HG03469 (cell line): ENCODE results near the gene ATRN.
"Not testable (repeated sequence)": the region's sequence is repeated elsewhere in the genome, so short reads cannot be mapped to it uniquely, and the experiment has no call there.

ENCODE experiments used
- ATAC-seq: cut with Tn5 transposase; IDR thresholded peaks from one replicate; pipeline ENCODE4 v1.9.1; 2021; ENCODE audit warnings: mild to moderate bottlenecking, moderate library complexity, moderate number of reproducible peaks; ENCODE audit not compliant: unreplicated experiment

The ATRN gene

DNA sequence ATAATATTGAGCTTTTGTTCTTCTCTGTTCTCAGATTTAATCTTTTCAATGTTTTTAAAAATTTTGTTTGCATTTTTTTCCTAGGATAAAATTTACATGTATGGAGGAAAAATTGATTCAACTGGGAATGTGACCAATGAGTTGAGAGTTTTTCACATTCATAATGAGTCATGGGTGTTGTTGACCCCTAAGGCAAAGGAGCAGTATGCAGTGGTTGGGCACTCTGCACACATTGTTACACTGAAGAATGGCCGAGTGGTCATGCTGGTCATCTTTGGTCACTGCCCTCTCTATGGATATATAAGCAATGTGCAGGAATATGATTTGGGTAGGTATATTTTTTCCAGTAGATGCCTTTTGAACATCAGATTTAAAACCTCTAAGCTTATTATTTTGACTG lies 89.8 kb downstream of the ATRN start:
- no peak for ATAC-seq

DNA sequence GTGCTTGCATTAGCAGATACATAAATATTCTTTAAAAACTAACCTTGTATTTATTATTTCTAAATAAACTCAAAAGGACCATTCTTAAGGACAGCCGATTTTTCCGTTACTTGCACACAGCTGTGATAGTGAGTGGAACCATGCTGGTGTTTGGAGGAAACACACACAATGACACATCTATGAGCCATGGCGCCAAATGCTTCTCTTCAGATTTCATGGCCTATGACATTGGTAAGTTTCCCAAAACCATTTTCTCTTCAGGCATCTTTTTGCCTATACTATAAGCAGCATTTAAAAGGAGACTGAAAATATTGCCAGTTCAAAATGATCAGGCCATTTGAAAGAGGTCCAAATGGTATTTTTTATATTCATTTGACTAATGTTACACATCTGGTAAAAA lies 92.3 kb downstream of the ATRN start:
- no peak for ATAC-seq

DNA sequence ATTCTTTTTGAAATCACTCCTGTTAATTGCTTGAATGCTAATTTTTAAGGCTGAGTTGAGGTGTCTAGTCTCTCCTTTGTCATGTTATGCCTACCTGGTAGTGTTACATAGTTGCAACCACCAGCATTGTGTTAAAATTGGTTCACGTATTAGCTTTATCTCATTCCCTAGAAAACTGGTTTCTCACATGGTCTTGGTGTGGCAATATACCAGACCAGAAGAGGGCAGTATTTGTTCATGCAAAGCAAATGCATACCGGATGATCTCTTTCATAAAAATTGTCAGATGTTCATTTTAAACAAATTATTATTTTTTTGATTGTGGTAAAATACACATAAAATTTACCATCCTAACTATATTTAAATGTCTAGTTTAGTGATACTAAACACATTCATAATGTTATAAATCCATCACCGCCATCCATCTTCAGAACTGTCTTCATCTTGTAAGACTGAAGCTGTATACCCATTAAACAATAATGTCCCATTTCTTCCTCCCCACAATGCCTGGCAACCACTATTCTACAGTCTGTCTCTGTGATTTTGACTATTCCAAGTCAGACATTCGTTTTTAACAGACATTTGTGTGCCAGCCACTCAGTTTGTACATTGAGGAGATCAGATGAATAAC lies 92.8 kb downstream of the ATRN start:
- no peak for ATAC-seq

DNA sequence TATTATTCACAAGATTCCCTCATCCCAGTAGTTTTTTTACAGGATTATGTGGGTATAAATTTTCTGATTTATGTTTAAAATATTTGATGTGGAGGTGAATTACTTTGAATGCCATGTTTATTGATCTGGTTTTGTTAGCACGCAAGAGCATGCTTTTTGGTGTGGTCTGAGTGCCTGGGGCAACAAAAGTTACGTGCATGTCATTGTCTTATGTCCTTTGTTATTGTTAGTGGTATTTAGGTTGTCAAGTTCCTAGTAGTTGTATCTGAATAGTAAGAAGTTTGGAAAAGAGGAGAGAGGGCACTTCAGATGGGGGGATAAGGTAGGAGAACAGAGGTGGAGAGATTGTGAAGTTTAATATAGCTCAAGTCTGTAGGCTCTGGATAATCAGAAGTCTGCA lies 95.0 kb downstream of the ATRN start:
- ATAC-seq = no peak

DNA sequence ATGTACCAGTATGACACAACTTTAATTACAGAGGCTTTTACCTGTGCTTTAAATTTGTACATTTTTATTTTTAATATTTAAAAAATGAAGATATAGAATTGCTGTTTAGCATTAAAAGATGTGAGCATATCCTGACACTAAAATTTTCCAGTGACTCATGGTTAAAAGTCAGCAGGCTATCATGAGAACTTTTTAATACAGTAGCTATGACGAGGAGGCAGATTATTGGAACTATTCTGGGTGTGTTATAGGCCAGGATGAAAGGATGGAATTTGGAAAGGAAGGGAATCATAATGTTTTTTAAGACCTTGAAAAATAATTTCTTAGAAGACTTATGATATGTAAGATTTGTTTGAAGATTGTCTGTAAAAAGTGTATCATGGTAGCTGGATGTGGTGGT lies 101.3 kb downstream of the ATRN start:
- ATAC-seq = no peak

DNA sequence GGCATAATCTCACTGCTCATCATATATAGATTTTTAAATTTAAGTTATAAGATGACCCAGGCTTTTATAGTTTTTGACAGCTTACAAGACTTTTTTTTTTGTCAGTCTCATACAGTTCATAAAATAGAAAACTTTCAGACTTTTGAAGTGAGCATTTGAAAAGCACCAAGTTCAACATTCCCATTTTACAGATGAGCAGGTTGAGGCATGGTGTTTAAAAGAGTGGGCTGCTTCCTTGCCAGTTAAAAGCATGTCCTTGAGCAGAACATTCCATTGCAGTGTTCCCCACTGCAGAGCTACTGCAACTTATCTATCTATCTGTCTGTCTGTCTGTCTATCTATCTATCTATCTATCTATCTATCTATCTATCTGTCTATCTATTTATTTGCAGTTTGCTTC lies 105.5 kb downstream of the ATRN start:
- ATAC-seq = no peak

DNA sequence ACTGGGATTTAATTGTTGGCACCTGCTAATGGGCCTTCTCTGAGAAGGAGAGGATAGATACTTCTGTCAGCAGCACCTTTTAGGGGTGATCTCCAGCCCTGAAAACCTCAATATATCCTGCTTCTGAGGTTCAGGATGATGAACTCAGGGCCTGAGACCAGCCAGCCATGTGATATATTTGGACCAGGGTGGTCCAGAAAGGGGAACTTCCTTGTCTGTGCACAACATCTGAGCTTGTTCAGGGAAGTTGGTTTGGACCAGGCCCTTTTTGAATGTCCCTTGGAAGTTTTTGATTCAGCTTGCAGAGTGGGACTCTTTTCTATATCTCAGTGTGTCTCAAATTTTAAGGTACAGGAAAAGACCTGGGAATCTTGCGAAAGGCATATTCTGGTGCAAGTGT lies 106.5 kb downstream of the ATRN start:
- ATAC-seq = no peak

DNA sequence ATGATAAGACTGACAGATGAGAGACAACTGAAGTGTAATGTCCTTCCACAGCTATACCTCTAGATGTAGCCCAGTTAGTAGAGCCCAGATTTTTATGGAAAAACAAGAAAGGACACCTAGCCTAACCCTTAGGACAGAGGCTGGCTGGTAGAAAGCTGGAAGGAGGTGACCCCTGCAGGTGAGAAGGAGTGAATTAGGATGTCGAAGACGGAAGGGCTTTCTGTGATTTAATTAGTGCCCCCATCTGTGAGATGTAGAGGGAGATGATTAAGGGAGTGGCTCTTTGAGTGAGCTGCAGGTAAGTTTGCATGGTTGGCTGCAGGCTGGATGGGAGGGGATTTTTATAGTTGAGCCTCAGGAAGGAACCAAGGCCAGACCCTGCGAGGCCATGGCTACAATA lies 109.6 kb downstream of the ATRN start:
- ATAC-seq = no peak

DNA sequence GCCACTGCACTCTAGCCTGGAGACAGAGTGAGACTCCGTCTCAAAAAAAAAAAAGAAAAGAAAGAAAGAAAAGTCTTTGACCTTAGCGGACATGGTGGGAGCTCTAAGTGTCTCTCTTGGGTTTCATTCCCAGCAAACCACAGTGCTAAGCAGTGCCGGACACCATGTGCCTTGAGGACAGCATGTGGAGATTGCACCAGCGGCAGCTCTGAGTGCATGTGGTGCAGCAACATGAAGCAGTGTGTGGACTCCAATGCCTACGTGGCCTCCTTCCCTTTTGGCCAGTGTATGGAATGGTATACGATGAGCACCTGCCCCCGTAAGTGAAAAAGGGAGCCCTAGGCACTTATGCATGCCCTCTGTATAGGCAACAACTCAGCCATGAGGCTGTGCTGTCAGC lies 112.9 kb downstream of the ATRN start:
- ATAC-seq = no peak

DNA sequence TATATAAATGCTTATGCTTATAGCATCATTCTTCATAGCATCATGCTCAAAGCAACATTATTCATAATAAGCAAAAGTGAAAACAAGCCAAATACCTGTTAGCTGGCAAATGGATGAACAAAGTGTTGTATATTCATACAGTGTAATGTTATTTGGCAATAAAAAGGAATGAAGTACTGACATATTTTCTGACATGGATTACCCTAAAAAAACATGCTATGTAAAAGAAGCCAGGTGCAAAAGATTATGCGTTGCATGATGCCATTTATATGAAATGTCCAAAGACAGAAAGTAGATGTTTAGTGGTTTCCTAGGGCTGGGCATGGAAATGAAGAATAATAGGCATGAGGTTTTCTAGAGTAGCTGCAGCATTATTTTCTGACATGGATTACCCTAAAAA lies 115.3 kb downstream of the ATRN start:
- ATAC-seq = no peak

DNA sequence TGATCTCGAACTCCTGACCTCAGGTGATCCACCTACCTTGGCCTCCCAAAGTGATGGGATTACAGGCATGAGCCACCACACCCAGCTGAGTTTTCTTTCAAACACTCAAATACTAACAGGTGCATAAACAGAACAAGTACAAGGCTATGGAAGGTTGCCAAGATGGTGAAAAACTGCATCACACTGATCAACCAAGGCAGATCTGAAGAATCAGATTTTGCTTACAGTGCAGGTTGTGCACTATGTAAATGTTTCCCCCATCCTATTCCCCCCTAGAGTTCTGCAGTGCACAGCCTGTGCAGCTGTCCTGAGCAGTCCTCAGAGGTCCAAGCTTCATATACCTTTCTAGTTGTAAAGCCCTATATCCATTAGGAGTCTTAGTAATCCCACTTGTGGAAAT lies 119.3 kb downstream of the ATRN start:
- no peak for ATAC-seq

DNA sequence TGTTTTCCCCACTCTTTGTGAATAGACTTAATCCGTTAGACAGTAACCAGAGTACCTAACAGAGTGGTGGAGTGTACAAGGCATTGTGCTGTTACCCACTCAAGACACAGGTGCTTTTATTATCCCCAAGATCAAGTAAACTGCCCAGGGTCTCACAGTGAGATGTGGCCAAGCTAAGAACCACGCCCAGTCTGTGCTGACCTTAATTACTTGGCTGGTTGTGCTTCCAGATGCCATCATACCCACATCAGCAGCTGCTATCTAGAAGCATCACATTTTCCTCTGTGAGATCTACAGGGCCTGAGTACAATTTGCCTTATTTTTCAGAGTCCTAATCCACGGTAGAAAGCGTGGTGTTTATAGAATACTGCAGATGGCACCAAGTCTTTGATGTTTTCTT lies 122.1 kb downstream of the ATRN start:
- no peak for ATAC-seq

DNA sequence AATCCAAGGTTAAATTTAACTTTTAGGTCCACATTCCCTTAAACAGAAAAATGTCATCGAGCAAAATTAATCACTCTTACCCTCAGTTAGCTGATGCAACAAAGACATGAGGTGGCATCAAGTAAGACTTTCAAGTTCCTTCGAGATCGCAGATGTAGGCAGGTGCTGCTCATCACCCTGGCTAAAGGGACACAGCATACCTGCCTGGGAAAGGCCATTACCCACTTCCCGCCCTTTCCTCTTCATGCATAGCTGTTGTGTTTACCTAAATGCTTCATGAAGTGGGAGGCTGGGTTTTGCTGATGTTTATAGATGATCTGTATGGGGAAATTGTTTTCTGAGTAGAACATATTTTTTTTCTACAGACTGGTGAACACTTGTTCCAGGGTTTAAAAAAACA lies 124.7 kb downstream of the ATRN start:
- ATAC-seq = no peak

DNA sequence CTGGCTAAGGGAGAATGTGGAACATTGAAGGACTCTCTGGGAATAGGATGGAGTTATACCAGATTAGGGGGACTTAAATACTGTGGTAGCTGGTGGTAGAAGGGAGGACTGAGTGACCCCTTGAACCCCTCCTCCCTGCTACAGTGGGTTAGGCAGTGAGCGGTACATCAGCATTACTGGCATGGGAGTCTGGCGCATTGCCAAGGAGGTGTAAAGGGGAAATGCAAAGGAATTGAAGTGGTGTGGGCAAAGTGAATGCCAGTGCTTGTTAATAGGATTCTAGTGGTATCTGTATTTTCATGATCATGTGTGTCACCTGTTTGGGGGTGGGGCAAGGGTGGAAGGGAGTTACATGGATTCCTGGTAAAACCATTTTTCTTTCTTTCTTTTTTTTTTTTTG lies 132.3 kb downstream of the ATRN start:
- no peak for ATAC-seq

DNA sequence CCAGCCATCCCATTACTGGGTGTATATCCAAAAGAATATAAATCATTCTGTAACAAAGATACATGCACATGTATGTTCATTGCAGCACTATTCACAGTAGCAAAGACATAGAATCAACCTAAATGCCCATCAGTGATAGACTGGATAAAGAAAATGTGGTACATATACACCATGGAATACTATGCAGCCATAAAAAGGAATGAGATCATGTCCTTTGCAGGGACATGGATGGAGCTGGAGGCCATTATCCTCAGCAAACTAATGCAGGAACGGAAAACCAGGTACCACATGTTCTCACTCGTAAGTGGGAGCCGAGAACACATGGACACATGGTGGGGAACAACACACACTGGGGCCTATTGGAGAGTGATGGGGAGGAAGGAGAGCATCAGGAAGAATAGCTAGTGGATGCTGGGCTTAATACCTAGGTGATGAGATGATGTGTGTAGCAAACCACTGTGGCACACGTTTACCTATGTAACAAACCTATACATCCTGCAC lies 134.6 kb downstream of the ATRN start:
- not testable (repeated sequence) for ATAC-seq

DNA sequence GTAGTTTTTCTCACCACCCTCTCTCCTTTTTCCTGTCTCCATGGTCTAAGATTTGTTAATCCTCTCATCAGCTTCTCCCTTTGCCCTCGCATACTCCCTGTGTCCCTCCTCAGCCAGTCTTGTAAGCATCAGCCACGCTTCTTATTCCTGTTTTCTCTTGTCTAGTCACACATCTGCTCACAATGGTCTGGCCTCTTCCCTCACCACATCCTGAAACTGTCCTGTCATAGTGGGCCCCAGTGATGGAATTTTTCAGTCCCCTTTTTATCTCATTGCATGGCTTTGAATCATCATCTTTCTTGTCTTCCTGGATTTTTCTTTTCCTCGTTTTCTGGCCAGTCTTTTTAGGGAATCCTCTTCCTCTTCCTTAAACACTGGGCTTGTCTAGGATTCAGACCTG lies 135.2 kb downstream of the ATRN start:
- ATAC-seq = no peak

DNA sequence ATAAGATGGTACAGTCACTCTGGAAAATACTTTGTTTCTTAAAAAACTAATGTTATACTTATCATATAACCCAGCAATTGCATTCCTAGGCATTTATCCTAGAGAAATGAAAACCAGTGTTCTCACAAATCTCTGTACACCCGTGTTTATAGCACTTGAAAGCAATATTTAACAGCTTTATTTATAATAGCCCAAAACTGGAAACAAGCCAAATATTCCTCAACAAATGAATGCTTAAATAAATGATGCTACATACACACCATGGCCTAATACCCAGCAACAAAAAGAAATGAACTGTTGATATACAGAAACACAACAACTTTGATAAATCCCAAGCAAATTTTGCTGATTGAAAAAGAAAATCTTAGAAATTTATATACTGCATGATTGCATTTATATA lies 141.1 kb downstream of the ATRN start:
- no peak for ATAC-seq

DNA sequence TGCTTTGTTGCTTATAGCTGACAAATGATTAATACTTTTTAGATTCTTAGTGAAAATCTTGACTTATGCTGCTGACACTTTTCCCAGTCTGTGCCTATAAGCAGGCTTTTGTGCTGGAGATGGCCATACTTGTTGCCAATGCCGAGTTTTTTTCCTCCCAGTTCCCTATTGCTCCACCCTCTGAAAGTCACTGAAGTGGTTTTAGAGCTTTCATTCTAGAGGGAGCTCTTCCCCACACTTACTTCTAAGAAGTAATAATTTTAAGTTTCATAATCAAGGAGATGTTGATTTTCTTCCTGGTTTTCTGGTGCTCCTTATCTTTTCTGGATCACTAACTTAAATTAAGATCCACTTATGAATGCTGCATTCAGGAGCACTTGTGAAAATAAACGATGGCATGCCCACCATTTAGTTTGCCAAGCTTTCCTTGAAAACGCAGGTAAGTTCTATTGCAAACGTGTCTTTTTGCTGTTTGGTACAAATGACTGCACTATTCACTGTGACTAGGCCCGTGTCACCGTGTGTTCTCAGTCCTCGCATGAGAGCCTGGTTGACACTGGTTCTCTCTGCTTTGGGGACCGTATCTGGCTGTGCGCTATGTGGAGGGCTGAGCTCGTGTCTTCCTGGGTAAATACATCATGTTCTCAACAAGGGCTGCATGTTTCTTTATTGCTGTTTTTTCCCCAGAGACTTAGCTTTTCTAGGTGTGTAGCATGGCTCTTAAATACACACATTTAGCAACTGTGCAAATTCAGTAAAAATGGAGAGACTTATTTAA lies 142.2 kb downstream of the ATRN start:
- no peak for ATAC-seq

DNA sequence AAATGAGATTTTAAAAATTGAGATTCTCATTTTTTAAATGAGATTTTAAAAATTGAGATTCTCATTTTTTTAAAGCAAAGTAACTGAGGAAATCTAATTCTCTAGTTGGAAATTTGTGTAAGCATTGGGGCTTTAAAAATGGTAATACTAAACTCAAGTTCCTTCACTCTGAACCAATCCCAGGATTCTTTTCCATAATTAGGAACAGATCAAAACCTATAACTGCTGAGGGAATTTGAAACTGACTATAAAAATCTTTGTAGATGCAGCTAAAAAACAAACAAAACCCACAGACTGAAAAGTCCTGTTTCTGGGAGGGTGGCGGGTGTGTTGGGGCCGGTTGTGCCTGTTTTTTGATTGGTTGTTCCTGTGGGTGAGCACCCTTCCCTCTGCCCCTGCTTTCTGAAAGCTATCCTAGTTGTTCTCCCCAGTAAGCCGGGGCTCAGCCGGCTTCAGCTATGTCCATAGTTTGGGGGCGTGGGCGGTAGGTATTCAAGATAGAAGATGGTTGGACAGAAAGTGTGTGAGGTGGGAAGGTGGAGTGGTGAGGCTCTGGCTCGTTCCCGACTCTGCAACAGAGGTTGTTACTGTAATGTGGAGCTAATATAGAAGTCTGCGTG lies 143.1 kb downstream of the ATRN start:
- ATAC-seq = no peak

DNA sequence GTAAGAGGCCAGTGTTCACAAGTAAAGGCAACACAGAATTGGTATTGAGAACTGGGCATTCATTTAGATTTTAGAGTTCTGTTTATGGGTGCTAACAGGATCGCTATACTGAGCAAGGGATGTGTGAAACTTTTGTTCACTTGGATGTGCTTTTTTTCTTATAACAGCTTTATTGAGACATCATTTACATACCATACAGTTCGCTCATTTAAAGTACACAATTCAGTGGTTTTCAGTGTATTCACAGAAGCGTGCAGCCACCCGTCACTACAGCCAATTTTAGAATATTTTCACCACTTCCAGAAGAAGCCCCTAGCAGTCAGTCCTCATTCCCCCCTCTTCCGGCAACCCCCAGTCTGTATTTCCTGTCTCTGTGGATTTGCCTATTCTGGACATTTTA lies 143.6 kb downstream of the ATRN start:
- no peak for ATAC-seq

DNA sequence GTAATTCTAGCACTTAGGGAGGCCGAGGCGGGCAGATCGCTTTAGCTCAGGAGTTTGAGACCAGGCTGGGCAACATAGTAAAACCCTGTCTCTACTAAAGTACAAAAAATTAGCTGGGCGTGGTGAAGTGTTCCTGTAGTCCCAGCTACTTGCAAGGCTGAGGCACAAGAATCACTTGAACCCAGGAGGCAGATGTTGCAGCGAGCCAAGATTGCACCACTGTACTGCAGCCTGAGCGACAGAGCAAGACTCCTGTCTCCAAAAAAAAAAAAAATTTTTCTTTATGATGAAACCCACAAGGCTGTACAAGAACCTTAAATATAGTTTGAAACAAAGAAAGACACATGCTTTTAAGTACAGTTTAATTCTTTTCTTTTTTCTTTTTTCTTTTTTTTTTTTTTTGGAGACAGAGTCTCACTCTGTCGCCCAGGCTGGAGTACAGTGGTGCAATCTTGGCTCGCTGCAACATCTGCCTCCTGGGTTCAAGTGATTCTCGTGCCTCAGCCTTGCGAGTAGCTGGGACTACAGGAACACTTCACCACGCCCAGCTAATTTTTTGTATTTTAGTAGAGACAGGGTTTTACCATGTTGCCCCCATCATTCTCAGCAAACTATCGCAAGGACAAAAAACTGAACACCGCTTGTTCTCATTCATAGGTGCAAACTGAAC lies 144.5 kb downstream of the ATRN start:
- not testable (repeated sequence) for ATAC-seq

DNA sequence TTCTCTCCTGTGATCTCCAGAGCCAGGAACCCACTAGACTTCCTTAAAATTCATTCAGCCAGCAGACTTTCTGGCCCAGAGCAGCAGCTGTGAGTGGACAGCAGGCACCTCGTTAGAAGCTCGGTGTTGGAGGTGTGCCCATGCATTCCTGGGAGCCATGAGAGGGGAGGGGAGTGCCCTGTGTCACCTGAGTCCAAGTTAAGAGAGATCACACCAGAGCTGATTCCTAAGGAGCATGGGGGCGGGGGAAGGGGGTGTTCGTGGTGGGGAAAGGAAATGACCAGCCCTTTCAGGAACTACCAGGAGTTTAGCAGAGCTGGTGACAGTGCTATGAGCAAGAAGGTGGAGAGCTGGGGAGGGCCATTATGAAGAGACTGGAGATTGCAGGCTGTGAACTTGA lies 145.4 kb downstream of the ATRN start:
- no peak for ATAC-seq
